ENCODE data around the gene CXCL14. TPM values are rescaled to one million over a fixed set of nuclear protein-coding genes. Genes with fewer than 3 reads are reported as not detected.
"Not testable (repeated sequence)": the region's sequence is repeated elsewhere in the genome, so short reads cannot be mapped to it uniquely, and the experiment has no call there.

CXCL14 gene
- total and polyA plus RNA-seq, 2 of the 4 experiments (the other 2 are of a cell fraction) = not detected

DNA sequence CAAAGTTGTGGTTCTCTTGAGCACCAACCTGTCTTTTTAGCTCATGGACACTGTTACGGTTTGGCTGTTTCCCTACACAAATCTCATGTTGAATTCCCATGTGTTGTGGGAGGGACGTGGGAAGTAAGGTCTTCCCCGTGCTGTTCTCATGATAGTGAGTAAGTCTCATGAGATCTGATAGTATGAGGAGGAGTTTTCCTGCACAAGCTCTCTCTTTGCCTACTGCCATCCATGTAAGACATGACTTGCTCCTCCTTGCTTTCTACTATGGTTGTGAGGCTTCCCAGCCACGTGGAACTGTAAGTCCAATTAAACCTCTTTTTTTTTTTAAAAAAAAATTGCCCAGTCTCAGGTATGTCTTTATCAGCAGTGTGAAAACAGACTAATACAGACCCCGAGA lies 49.2 kb downstream of the CXCL14 start:
- H2BK5ac ChIP-seq (ENCODE audit: low read depth, low read length, poor library complexity, severe bottlenecking); ATAC-seq (ENCODE audit: low read depth); DNase-seq; H3K4ac ChIP-seq (ENCODE audit: low read depth, low read length); H3K56ac ChIP-seq (ENCODE audit: extremely low read depth, insufficient read depth, low read length); H3K27ac ChIP-seq (ENCODE audit: insufficient read depth, low read length); dilution Hi-C loops (cut with HindIII; ENCODE audit: low sequenced_read_pairs, unreplicated experiment); H3K9me3 ChIP-seq (ENCODE audit: control insufficient read depth, insufficient read depth, low read length); CTCF ChIA-PET; H3K9me1 ChIP-seq (ENCODE audit: insufficient read depth, low read length); H4K8ac ChIP-seq (ENCODE audit: low read depth in 2 of 2, low read length in 2 of 2); H3K4me3 ChIP-seq (ENCODE audit: insufficient read depth, low read depth, low read length); H3K23ac ChIP-seq (ENCODE audit: low read depth, low read length); H3K14ac ChIP-seq (replicated peaks; ENCODE audit: low read depth, low read length); H2AFZ ChIP-seq (replicated peaks; ENCODE audit: low read length, poor library complexity); BruUV-seq (replicated peaks); H3K4me1 ChIP-seq (ENCODE audit: control insufficient read depth, insufficient read depth, low read length); POLR2A ChIA-PET (ENCODE audit: unreplicated experiment); H3K79me1 ChIP-seq (ENCODE audit: low read depth in 1 of 2, low read length in 2 of 2); H3K9ac ChIP-seq (ENCODE audit: low read depth, low read length); H2AK5ac ChIP-seq (ENCODE audit: low read depth, low read length); H2BK120ac ChIP-seq (ENCODE audit: low read depth, low read length); intact Hi-C loops (cut with micrococcal nuclease); H2BK15ac ChIP-seq (ENCODE audit: low read depth, low read length); H4K20me1 ChIP-seq (ENCODE audit: insufficient read depth, low read length); H4K5ac ChIP-seq (ENCODE audit: low read depth, low read length); H3K36me3 ChIP-seq (ENCODE audit: control insufficient read depth, insufficient read depth, low read length); H3K4me2 ChIP-seq (ENCODE audit: low read depth, low read length); H4K91ac ChIP-seq (ENCODE audit: insufficient read depth, low read depth, low read length); H2AK9ac ChIP-seq (replicated peaks; ENCODE audit: low read depth, low read length, poor library complexity); in situ Hi-C loops (cut with MboI; ENCODE audit: low sequenced_read_pairs); H3K18ac ChIP-seq (ENCODE audit: low read depth, low read length); H2BK20ac ChIP-seq (ENCODE audit: low read depth, low read length): not testable (repeated sequence)
- H3K27me3 ChIP-seq (ENCODE audit: control insufficient read depth, insufficient read depth, low read length) = peaks cover 56% of the 10 kb centered on the region
- no CpG with 5 or more reads among the region's 5 CpGs for WGBS, 2 experiments (ENCODE audit: extremely low coverage in 2 of 2, insufficient read length in 1 of 2)

Data from IMR-90 (cell line).